Measurements from ENCODE around the gene RBM24. TPM values are rescaled to one million over a fixed set of nuclear protein-coding genes. Genes with fewer than 3 reads are reported as not detected.

RBM24 gene
- total and polyA plus RNA-seq, 2 of the 13 experiments (the other 11 are each of a cell fraction or from before 2014, with no cell fraction given) = 1.5 to 14.2 TPM

DNA sequence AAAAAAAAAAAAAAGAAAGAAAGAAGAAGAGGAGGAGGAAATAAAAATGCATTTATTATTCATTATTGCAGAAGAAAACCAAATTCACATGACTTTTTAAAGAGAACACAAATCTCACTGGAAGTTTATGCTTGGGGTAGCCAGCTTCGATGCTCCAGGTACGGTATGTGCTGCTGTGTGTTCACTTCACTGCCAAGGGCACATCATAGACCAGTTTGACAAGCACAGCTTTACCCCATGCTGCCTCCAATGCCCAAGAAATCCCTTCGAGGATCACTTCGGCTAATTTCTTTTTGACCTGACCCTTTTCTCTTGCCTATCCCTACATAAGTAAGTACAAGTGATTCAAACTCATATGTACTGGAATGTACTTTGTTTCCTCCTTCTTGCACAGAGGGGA lies 41.9 kb upstream of the RBM24 start (continued):
- no peak for TF ChIP-seq ZNF646 (CRISPR knock-in tag; IDR thresholded peaks at IDR 0.05)
- no peak for TF ChIP-seq ATRX (CRISPR knock-in tag; IDR thresholded peaks at IDR 0.05; ENCODE audit: borderline replicate concordance)
- no peak for TF ChIP-seq MLLT10 (CRISPR knock-in tag; IDR thresholded peaks at IDR 0.05)
- TF ChIP-seq, protein P1, sequence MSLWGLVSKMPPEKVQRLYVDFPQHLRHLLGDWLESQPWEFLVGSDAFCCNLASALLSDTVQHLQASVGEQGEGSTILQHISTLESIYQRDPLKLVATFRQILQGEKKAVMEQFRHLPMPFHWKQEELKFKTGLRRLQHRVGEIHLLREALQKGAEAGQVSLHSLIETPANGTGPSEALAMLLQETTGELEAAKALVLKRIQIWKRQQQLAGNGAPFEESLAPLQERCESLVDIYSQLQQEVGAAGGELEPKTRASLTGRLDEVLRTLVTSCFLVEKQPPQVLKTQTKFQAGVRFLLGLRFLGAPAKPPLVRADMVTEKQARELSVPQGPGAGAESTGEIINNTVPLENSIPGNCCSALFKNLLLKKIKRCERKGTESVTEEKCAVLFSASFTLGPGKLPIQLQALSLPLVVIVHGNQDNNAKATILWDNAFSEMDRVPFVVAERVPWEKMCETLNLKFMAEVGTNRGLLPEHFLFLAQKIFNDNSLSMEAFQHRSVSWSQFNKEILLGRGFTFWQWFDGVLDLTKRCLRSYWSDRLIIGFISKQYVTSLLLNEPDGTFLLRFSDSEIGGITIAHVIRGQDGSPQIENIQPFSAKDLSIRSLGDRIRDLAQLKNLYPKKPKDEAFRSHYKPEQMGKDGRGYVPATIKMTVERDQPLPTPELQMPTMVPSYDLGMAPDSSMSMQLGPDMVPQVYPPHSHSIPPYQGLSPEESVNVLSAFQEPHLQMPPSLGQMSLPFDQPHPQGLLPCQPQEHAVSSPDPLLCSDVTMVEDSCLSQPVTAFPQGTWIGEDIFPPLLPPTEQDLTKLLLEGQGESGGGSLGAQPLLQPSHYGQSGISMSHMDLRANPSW (CRISPR knock-in tag; IDR thresholded peaks at IDR 0.05; ENCODE audit: borderline replicate concordance) = no peak
- no peak for TF ChIP-seq TP53 (CRISPR knock-in tag; conservative IDR thresholded peaks at IDR 0.05)

All from HepG2 (cell line).